Measurements from ENCODE around the gene CACNA2D3. TPM values are rescaled to one million over a fixed set of nuclear protein-coding genes. Genes with fewer than 3 reads are reported as not detected.
A peak's percentile ranks its signal among the peaks of the same experiment; 100 is the strongest.

Gene CACNA2D3
- total RNA-seq, 8 experiments from 2014 or later = 0.49 to 20.7 (median 9.7) TPM; not detected in 1

DNA sequence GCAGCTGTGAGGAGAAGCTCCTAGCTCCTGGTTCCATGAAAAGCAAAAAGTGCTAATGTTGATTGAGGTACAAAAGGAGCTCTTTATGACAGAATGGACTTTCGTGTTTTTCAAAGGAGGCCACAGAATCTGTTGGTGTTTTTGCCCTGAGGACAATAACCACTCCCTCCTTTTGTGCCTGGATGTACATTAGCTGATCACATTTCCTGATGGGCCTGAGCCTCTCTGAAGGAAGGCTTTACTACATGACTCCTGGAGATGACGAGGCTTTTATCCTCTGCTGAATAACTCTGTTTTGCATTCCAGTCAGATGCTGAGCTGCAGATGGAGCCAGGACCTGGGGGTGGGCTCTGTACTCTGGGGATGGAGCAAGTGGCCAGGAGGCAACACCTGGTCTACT is 301.9 kb downstream of the CACNA2D3 start:
- H3K4me3 ChIP-seq = no peak overlapping the region
- in situ Hi-C loops (cut with MboI; ENCODE audit: low pct_unique_long_range_greater_than_20kb in 2 of 9, low sequenced_read_pairs in 9 of 9, unreplicated experiment in 9 of 9) = loop anchor here in 1 of 9 experiments (25.0 kb wide), 1 partner anchor 487 kb away; no protein-coding TSS in a partner anchor
- H3K4me1 ChIP-seq (replicated peaks in 1 of 2) = peaks cover 17 to 33% of the 10 kb centered on the region in 2 donors
- WGBS, 10 experiments = 0 to 67% (median 33%) methylated on average over 1 to 2 of the region's 2 CpGs; no CpG with 5 or more reads in 5 of the 10 experiments
- peak; percentile 32 to 92 (median 65) for ATAC-seq (replicated peaks in 6 of 8)
- no peak overlapping the region for H3K27ac ChIP-seq

DNA sequence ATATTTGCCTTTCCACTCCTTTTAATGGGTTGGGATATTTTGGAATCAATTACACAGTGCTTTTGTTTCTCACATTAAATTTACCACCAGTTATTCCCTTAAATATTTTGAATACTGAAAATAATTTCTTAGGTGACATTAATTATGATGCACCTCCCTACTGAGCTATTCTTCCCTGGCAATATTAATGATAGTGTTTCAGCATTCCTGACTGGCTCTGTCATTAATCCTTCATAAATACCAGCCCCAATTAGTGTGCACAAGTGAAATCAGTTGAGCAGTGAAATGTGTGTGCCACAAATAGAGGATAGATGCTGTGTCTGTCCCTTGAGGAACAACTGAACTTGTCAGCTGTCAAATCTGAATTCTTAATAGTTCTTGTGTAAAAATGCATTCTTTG is 304.0 kb downstream of the CACNA2D3 start:
- Histone ChIP-seq H3K4me3 (no peak overlapping the region), H3K4me1 (replicated peaks in 1 of 2) (peaks cover 17 to 33% of the 10 kb centered on the region in 2 donors), H3K27ac (no peak overlapping the region)
- no peak for ATAC-seq (replicated peaks in 6 of 8)
- in situ Hi-C loops (cut with MboI; ENCODE audit: low pct_unique_long_range_greater_than_20kb in 2 of 9, low sequenced_read_pairs in 9 of 9, unreplicated experiment in 9 of 9) = loop anchor here in 4 of 9 experiments (25.0 kb wide), 2 partner anchors 236 to 411 kb away; no protein-coding TSS in a partner anchor

DNA sequence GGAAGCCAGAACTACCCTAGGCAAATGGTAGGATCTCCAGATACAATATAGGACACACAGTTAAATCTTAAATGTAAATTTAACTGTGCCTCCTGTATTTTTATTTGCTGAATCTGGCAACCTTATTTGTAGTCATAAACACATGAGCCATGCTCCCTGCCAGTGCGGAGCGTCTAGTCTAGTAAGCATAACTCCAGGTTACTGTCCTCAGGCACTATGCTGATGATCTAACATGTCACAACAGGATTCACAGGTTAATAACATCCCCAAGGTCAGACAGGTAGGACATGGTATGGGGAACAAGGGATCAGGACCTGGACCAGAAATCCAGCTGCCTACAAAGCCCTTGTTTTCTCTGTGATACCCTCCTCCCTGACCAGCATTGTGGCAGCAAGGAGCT is 305.1 kb downstream of the CACNA2D3 start:
- in situ Hi-C loops (cut with MboI; ENCODE audit: low pct_unique_long_range_greater_than_20kb in 2 of 9, low sequenced_read_pairs in 9 of 9, unreplicated experiment in 9 of 9) = loop anchor here in 4 of 9 experiments (25.0 kb wide), 2 partner anchors 235 to 410 kb away; no protein-coding TSS in a partner anchor
- no peak overlapping the region for H3K27ac ChIP-seq

DNA sequence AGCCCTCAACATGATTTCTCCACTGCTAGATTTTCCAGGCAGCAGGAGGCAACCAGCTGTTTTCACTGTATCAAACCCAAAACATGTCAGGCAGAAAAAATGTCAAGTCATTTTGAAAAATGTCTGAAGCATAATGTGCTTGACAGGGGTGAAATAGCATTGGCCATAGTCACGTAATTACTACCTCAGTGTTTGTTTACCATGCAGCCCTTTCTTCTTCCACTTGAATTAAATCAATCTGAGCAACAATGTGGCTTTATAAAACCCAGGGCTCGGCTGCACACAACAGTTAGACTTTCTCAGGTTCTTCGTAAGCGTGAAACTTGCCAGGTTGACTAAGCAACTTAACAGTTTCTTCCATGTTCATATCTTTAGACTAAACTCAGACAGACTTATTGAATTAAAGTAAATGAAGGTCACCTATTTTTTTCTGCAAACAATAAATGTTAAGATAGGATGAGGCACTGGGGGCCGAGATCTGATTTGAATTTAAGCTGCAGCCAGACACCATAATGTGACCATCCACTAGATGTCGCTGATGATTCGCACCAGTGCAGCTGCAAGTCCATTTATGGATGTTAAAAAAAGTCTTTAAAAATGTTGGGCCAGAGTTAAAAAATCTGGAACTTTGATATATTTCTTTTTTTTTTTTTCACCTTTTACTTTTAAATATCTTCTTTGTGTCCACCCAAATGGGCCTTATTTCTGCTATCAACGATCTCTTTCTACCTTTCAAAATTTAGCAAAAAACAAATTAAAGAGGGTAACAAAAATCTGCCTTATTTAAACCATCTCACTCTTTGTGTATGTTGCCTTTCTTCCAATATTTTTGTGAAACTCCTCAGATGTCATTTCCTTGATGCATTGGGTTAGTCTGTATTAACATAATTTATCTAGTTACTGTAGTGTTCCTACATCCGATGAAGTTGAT is 305.9 kb downstream of the CACNA2D3 start:
- in situ Hi-C loops (cut with MboI; ENCODE audit: low pct_unique_long_range_greater_than_20kb in 2 of 9, low sequenced_read_pairs in 9 of 9, unreplicated experiment in 9 of 9) = loop anchor here in 4 of 9 experiments (25.0 kb wide), 2 partner anchors 234 to 409 kb away; no protein-coding TSS in a partner anchor
- H3K4me3 ChIP-seq = no peak overlapping the region
- no peak overlapping the region for H3K27ac ChIP-seq
- WGBS, 10 experiments = 11 to 59% (median 35%) methylated on average over 4 to 9 of the region's 9 CpGs
- peaks cover 17 to 22% of the 10 kb centered on the region in 2 donors for H3K4me1 ChIP-seq (replicated peaks in 1 of 2)
- ATAC-seq (replicated peaks in 6 of 8) = peak; percentile 12 to 73 (median 61)

More for the DNA sequence above, 305.1 kb downstream of the CACNA2D3 start:
- peaks cover 17 to 25% of the 10 kb centered on the region in 2 donors for H3K4me1 ChIP-seq (replicated peaks in 1 of 2)
- 20 to 93% (median 80%) methylated on average over 2 of the region's 2 CpGs; no CpG with 5 or more reads in 6 of the 10 experiments for WGBS, 10 experiments
- ATAC-seq (replicated peaks in 6 of 8) = peak in 2 of 8 experiments; percentile 5 to 26
- H3K4me3 ChIP-seq = no peak overlapping the region

DNA sequence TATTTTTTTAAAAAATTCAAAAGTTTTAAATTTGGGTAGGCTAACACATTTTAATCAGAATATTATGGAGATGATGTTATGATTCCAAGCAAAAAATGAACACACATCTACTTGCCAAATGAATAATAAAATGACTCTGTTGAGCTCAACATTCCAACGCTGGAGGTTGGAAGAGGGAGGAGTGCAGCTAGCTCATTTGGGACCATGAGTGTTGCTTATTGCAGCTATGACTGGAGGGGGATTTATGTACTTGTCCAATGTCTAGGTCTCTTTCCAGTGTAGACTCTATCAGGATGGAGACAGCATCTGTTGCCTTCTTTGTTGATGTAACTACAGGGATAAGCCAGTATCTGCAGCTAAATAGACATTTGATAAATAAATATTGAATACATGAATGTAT is 310.6 kb downstream of the CACNA2D3 start:
- WGBS, 10 experiments = 0 to 83% (median 78%) methylated on average over 1 of the region's 1 CpG; no CpG with 5 or more reads in 7 of the 10 experiments
- in situ Hi-C loops (cut with MboI; ENCODE audit: low pct_unique_long_range_greater_than_20kb in 2 of 9, low sequenced_read_pairs in 9 of 9, unreplicated experiment in 9 of 9) = loop anchor here in 4 of 9 experiments (25.0 kb wide), 2 partner anchors 229 to 404 kb away; no protein-coding TSS in a partner anchor

DNA sequence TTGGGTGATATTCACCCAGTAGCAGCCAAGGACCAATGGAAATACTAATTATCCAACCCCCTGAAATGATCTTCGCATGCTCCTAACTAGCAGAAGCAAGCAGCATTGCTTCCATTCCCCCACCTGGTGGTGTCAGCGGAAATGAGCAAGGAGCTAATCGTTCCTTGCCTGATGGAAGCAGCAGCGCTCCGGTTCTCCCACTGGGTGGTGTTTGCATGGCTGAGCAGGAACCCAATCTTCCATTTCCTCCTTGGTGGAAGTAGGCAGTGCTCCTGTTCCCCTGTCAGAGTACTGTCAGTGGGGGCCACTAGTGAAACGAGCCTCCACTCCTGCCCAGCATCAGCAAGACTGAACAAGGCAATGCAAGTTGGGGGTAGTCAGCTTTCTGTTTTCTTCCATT is 311.5 kb downstream of the CACNA2D3 start:
- Histone ChIP-seq H3K4me1 (replicated peaks in 1 of 2) (peaks cover 0 to under 1% of the 10 kb centered on the region in 2 donors), H3K27ac (no peak overlapping the region), H3K4me3 (no peak overlapping the region)
- peak in 6 of 8 experiments; percentile 37 to 73 (median 50) for ATAC-seq (replicated peaks in 6 of 8)
- in situ Hi-C loops (cut with MboI; ENCODE audit: low pct_unique_long_range_greater_than_20kb in 2 of 9, low sequenced_read_pairs in 9 of 9, unreplicated experiment in 9 of 9) = loop anchor here in 4 of 9 experiments (25.0 kb wide), 2 partner anchors 228 to 403 kb away; no protein-coding TSS in a partner anchor
- WGBS, 10 experiments = 50 to 100% (median 80%) methylated on average over 1 to 5 of the region's 6 CpGs; no CpG with 5 or more reads in 3 of the 10 experiments

More for the DNA sequence above, 310.6 kb downstream of the CACNA2D3 start:
- Histone ChIP-seq H3K4me3 (no peak overlapping the region), H3K4me1 (replicated peaks in 1 of 2) (peaks cover 2 to 4% of the 10 kb centered on the region in 2 donors), H3K27ac (no peak overlapping the region)
- ATAC-seq (replicated peaks in 6 of 8) = no peak

DNA sequence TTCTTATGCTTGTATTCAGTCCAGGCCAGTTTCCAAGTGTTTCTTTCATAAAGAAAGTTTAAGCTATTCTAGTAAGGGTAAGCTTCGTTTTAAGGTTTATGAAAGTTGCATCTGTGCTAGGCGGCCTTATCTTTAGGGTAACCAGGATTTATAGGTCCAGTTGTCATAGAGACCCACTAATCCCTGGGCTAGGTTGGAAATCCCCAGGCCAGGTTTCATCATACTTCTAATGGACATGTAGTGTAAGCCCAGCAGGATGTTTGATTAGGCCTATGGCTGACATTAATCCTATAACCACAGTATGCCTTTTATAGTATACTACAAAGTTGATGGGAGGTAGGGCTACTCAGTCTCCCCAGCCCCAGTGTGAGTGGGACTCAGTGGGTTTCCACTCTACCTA is 312.4 kb downstream of the CACNA2D3 start:
- H3K4me1 ChIP-seq (replicated peaks in 1 of 2) = no peaks in the 10 kb centered on the region
- WGBS, 10 experiments = 40 to 100% (median 79%) methylated on average over 1 to 2 of the region's 2 CpGs; no CpG with 5 or more reads in 4 of the 10 experiments
- in situ Hi-C loops (cut with MboI; ENCODE audit: low pct_unique_long_range_greater_than_20kb in 2 of 9, low sequenced_read_pairs in 9 of 9, unreplicated experiment in 9 of 9) = loop anchor here in 4 of 9 experiments (25.0 kb wide), 2 partner anchors 228 to 403 kb away; no protein-coding TSS in a partner anchor
- ATAC-seq (replicated peaks in 6 of 8) = peak in 1 of 8 experiments; percentile 47
- H3K27ac ChIP-seq = no peak overlapping the region
- H3K4me3 ChIP-seq = no peak overlapping the region

DNA sequence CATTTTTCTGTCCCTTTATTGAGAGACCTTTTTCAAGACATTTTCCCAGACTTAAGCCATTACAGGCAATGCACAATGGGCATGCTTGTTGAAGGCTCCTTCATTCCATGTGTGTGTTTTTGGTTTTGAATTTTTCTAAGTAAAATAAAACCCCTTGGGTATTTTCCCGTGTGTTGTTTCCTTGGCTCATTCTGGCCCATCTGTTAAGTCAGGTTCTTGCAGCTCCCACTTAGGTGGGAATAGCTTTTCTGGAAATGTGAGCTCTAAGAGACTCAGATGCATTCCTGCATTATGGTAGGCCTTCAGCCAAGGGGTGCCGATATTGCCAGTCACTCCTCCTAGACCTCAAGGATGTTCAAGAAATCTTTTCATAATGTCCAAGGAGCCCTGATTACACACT is 314.9 kb downstream of the CACNA2D3 start:
- Histone ChIP-seq H3K4me3 (no peak overlapping the region), H3K27ac (no peak overlapping the region), H3K4me1 (replicated peaks in 1 of 2) (no peaks in the 10 kb centered on the region)
- no peak for ATAC-seq (replicated peaks in 6 of 8)
- in situ Hi-C loops (cut with MboI; ENCODE audit: low pct_unique_long_range_greater_than_20kb in 2 of 9, low sequenced_read_pairs in 9 of 9, unreplicated experiment in 9 of 9) = loop anchor here in 4 of 9 experiments (25.0 kb wide), 2 partner anchors 225 to 400 kb away; no protein-coding TSS in a partner anchor
- 44 to 100% (median 91%) methylated on average over 1 to 2 of the region's 2 CpGs; no CpG with 5 or more reads in 4 of the 10 experiments for WGBS, 10 experiments

DNA sequence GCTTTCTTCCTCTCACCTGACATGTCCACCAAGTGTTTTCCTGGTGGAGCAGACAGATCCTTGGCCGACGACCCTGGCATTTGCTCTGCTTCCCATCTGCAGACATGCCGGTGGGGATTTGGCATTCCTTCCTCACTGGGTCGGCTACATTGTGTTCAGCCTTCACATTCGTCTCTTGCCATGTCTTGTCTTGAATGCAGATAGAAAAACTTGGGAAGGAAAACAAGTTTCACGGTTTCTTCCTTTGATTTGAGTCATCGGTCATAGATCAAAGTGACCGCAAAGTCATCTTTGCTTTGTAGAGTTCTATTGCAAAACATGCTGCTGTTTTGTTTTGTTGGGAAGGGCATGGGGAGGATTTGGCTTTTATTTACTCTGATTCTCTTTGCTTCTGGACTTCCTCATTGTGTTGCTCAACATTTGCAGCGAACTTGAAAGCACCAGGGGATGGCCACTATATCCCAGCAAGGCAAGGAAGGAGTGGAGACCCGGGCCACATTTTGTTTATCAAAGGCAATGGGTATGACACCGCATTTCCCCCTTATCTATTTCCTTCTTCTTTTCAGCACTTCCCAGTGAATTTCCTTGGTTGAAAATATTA is 321.3 kb downstream of the CACNA2D3 start:
- no peak overlapping the region for H3K27ac ChIP-seq
- in situ Hi-C loops (cut with MboI; ENCODE audit: low pct_unique_long_range_greater_than_20kb in 2 of 9, low sequenced_read_pairs in 9 of 9, unreplicated experiment in 9 of 9) = loop anchor here in 4 of 9 experiments (25.0 kb wide), 2 partner anchors 219 to 394 kb away; no protein-coding TSS in a partner anchor
- ATAC-seq (replicated peaks in 6 of 8) = peak in 1 of 8 experiments; percentile 16
- no peak overlapping the region for H3K4me3 ChIP-seq
- WGBS, 10 experiments = 6 to 78% (median 43%) methylated on average over 1 to 10 of the region's 11 CpGs; no CpG with 5 or more reads in 1 of the 10 experiments
- no peaks in the 10 kb centered on the region for H3K4me1 ChIP-seq (replicated peaks in 1 of 2)

DNA sequence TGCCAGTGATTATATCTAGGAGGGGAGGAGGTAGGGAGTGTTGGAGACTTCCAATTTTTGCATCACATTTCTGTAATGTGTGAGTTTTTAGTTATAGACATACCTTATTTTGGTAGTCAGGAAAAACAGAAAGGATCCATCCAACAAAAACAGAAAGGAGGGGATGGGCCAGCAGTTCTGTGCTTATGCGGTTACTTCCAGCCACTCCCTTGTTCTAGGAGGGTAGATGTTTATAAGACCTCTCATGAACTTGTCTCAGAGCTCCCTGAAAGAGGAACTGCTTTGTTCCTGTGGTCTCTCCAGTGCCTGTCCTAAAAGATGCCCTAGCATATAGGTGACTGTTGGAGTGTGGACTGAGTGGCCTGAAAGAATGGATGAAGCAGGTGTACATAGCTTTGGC is 323.3 kb downstream of the CACNA2D3 start:
- in situ Hi-C loops (cut with MboI; ENCODE audit: low pct_unique_long_range_greater_than_20kb in 2 of 9, low sequenced_read_pairs in 9 of 9, unreplicated experiment in 9 of 9) = loop anchor here in 4 of 9 experiments (25.0 kb wide), 2 partner anchors 217 to 392 kb away; no protein-coding TSS in a partner anchor
- no peaks in the 10 kb centered on the region for H3K4me1 ChIP-seq (replicated peaks in 1 of 2)
- H3K27ac ChIP-seq = no peak overlapping the region
- ATAC-seq (replicated peaks in 6 of 8) = peak in 1 of 8 experiments; percentile 48
- H3K4me3 ChIP-seq = no peak overlapping the region
- WGBS, 10 experiments = 67 to 100% (median 100%) methylated on average over 1 of the region's 1 CpG; no CpG with 5 or more reads in 6 of the 10 experiments

DNA sequence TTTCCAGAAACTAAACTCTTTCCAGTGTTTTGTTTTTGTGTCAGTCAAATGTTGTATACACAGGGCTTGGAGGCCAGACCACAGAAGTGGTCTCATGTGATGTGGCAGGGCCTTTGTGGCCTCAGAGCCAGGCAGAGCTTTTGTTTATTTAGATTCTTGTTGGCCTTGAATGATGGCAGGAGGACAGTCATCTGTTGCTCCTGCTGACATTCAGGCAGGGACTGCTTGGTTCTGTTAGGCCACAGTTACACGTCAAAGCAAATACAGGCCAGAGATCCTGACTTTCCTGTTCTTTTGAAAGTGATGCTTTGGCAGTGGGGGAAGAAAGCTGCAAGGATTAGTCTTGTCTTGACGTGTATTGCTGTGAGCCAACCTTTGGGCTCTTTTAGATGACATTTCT is 325.1 kb downstream of the CACNA2D3 start:
- in situ Hi-C loops (cut with MboI; ENCODE audit: low pct_unique_long_range_greater_than_20kb in 2 of 9, low sequenced_read_pairs in 9 of 9, unreplicated experiment in 9 of 9) = loop anchor here in 4 of 9 experiments (25.0 kb wide), 2 partner anchors 215 to 390 kb away; no protein-coding TSS in a partner anchor
- Histone ChIP-seq H3K4me1 (replicated peaks in 1 of 2) (no peaks in the 10 kb centered on the region), H3K27ac (no peak overlapping the region), H3K4me3 (no peak overlapping the region)
- WGBS, 10 experiments = 0 to 100% (median 21%) methylated on average over 1 to 2 of the region's 2 CpGs; no CpG with 5 or more reads in 3 of the 10 experiments
- no peak for ATAC-seq (replicated peaks in 6 of 8)

DNA sequence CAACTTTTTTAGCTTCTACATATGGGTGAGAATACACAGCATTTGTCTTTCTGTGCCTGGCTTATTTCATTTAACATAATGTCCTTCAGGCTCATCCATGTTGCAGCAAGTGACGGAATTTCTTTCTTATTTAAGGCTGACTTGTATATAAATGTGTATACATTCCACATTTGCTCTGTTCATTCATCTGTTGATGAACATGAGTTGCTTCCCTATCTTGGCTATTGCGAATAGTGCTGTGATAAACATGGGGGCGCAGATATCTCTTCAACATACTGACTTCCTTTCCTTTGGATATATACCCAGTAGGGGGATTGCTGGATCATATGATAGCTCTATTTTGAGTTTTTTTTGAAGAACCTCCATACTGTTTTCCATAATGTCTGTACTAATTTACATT is 332.5 kb downstream of the CACNA2D3 start:
- in situ Hi-C loops (cut with MboI; ENCODE audit: low pct_unique_long_range_greater_than_20kb in 2 of 9, low sequenced_read_pairs in 9 of 9, unreplicated experiment in 9 of 9) = no loop called here
- H3K4me3 ChIP-seq = no peak overlapping the region
- H3K27ac ChIP-seq = no peak overlapping the region
- 51 to 100% (median 91%) methylated on average over 1 to 3 of the region's 3 CpGs for WGBS, 10 experiments
- H3K4me1 ChIP-seq (replicated peaks in 1 of 2) = no peaks in the 10 kb centered on the region
- ATAC-seq (replicated peaks in 6 of 8) = no peak

Measured in motor neuron (in vitro differentiated cells).